GM12891 (cell line): ENCODE measurements around the gene CFAP91.

Experiments used
- DNase-seq: peaks from one replicate; pipeline ENCODE4 v3.0.0; 2011; ENCODE audit warnings: low spot score; ENCODE audit not compliant: insufficient read length
- FAIRE-seq: peaks from 2 replicates; lab custom pipeline; 2011; peaks lifted over from hg19 to GRCh38; lab: Jason Lieb, UNC
- PAX5 ChIP-seq: IDR thresholded peaks from 2 replicates; pipeline ENCODE4 v1.6.1; 2011; ENCODE audit warnings: low read length, moderate library complexity, mild to moderate bottlenecking; ENCODE audit not compliant: insufficient read depth, severe bottlenecking
- POLR2A ChIP-seq: IDR thresholded peaks from 2 replicates; pipeline ENCODE4 v1.6.1; 2011; ENCODE audit warnings: low read depth, low read length, control low read depth
- POLR2AphosphoS5 ChIP-seq: IDR thresholded peaks from 2 replicates; pipeline ENCODE4 v1.6.1; 2011; ENCODE audit warnings: low read depth, low read length, control low read depth
- POU2F2 ChIP-seq: IDR thresholded peaks from 2 replicates; pipeline ENCODE4 v1.6.1; 2011; ENCODE audit warnings: low read depth, mild to moderate bottlenecking, control low read depth, low read length, moderate library complexity
- SPI1 ChIP-seq: IDR thresholded peaks from 2 replicates; pipeline ENCODE4 v1.6.1; 2011; ENCODE audit warnings: low read depth, low read length, control low read depth
- TAF1 ChIP-seq: IDR thresholded peaks from 2 replicates; pipeline ENCODE4 v1.6.1; 2011; ENCODE audit warnings: low read depth, low read length, control low read depth

The CFAP91 gene

GRCh38 chr3:119733812-119734211, 31.0 kb downstream of the CFAP91 start:
- FAIRE-seq (peak; percentile 52), DNase-seq (no peak)
- TF ChIP-seq PAX5 (no peak), POLR2A (no peak), POLR2AphosphoS5 (no peak), POU2F2 (no peak), TAF1 (no peak), SPI1 (no peak)

- no peak for FAIRE-seq
- TF ChIP-seq SPI1 (no peak), POU2F2 (no peak), POLR2AphosphoS5 (no peak)
- no peak for DNase-seq
These were observed 35.9 kb downstream of the CFAP91 start for GRCh38 chr3:119738741-119739140.

- DNase-seq (no peak), FAIRE-seq (no peak)
- TF ChIP-seq POLR2AphosphoS5 (no peak), POU2F2 (no peak), POLR2A (no peak), PAX5 (no peak)
These were observed 39.1 kb downstream of the CFAP91 start for GRCh38 chr3:119741657-119742590.

- no peak for TF ChIP-seq POLR2AphosphoS5
- TF ChIP-seq PAX5 = no peak
- TF ChIP-seq POU2F2 = no peak
- no peak for TF ChIP-seq POLR2A
- no peak for TF ChIP-seq TAF1
- TF ChIP-seq SPI1 = no peak
- DNase-seq (no peak), FAIRE-seq (no peak)
These were observed 41.1 kb downstream of the CFAP91 start for GRCh38 chr3:119743921-119744320.

GRCh38 chr3:119745942-119746341, 43.1 kb downstream of the CFAP91 start:
- DNase-seq (no peak), FAIRE-seq (peak; percentile 54)
- no peak for TF ChIP-seq TAF1
- TF ChIP-seq POU2F2 = no peak
- TF ChIP-seq SPI1 = no peak
- TF ChIP-seq POLR2A = no peak
- no peak for TF ChIP-seq POLR2AphosphoS5
- TF ChIP-seq PAX5 = no peak

- FAIRE-seq (no peak), DNase-seq (no peak)
- no peak for TF ChIP-seq SPI1
- TF ChIP-seq POU2F2 = no peak
- TF ChIP-seq POLR2AphosphoS5 = no peak
- no peak for TF ChIP-seq PAX5
- TF ChIP-seq TAF1 = no peak
- no peak for TF ChIP-seq POLR2A
These were observed 43.6 kb downstream of the CFAP91 start for GRCh38 chr3:119746423-119746822.

- FAIRE-seq (no peak), DNase-seq (no peak)
- TF ChIP-seq TAF1 (no peak), PAX5 (no peak), POU2F2 (no peak), POLR2AphosphoS5 (no peak), SPI1 (no peak), POLR2A (no peak)
These were observed 44.5 kb downstream of the CFAP91 start for GRCh38 chr3:119747357-119747756.

GRCh38 chr3:119748991-119749390, 46.2 kb downstream of the CFAP91 start:
- FAIRE-seq = no peak
- no peak for TF ChIP-seq POU2F2
- no peak for TF ChIP-seq SPI1
- TF ChIP-seq POLR2AphosphoS5 = no peak
- TF ChIP-seq PAX5 = no peak
- TF ChIP-seq POLR2A = no peak
- TF ChIP-seq TAF1 = no peak
- DNase-seq = no peak

GRCh38 chr3:119751423-119751822, 48.6 kb downstream of the CFAP91 start:
- TF ChIP-seq SPI1 (no peak), POLR2AphosphoS5 (no peak), POU2F2 (no peak), TAF1 (no peak), PAX5 (no peak), POLR2A (no peak)
- FAIRE-seq (no peak), DNase-seq (no peak)
